ENCODE results near the gene MORN4. TPM values are rescaled to one million over a fixed set of nuclear protein-coding genes. Genes with fewer than 3 reads are reported as not detected.

Gene MORN4
- total RNA-seq, 1 experiment from 2014 or later, result 11.9 TPM

DNA sequence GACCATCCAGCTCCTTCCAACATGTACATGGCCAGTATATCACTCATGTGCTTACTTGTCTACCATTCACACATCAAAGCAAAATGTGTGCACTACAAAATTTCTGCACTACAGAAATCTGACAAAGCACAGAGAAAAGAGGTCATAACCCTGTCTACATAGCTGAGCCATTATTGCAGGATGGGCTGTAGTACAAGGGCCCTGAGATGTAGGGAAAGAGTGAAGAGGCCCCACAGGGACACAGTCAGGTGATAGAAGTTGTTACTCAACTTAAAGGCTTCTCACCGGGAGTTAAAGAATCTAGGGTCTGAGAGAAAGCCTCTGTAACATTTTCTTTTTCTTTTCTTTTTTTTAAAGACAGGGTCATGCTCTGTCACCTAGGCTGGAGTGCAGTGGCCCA is 36.3 kb upstream of the MORN4 start:
- Mint-ChIP-seq H3K27ac (no peak overlapping the region), H3K4me3 (no peak overlapping the region), H3K36me3 (ENCODE audit: insufficient read depth in 1 of 3, low read depth in 3 of 3) (peaks cover 26 to 78% (median 62%) of the 10 kb centered on the region in 3 experiments), H3K27me3 (ENCODE audit: low read depth) (no peaks in the 10 kb centered on the region), H3K4me1 (no peaks in the 10 kb centered on the region), H3K9me3 (no peaks in the 10 kb centered on the region)
- Histone ChIP-seq H3K9ac (ENCODE audit: extremely low read depth, insufficient read length, low read length) (no peak overlapping the region), H4K20me1 (ENCODE audit: control insufficient read depth, insufficient read depth, insufficient read length) (no peaks in the 10 kb centered on the region), H2BK12ac (ENCODE audit: insufficient read length, low read depth, low read length) (no peak overlapping the region), H3K4ac (ENCODE audit: low read depth, low read length) (no peak overlapping the region), H3K9me3 (ENCODE audit: control insufficient read depth, low read depth, low read length) (no peaks in the 10 kb centered on the region), H2BK15ac (ENCODE audit: low read depth, low read length) (no peak overlapping the region), H3K18ac (ENCODE audit: insufficient read length, low read depth, low read length) (no peak overlapping the region), H2AFZ (ENCODE audit: low read length) (no peak overlapping the region), H3T11ph (ENCODE audit: low read length) (no peak overlapping the region), H4K91ac (ENCODE audit: insufficient read length, low read depth, low read length) (no peak overlapping the region), H2BK5ac (ENCODE audit: insufficient read length, low read length) (no peak overlapping the region), H3K79me2 (ENCODE audit: insufficient read depth, low read length) (no peaks in the 10 kb centered on the region), H3K4me2 (ENCODE audit: insufficient read depth, insufficient read length, low read length) (no peak overlapping the region), H4K8ac (replicated peaks; ENCODE audit: insufficient read length, low read depth, low read length) (no peak overlapping the region), H3K56ac (ENCODE audit: insufficient read length, low read depth, low read length) (no peak overlapping the region), H3K23ac (ENCODE audit: insufficient read length, low read depth, low read length) (no peak overlapping the region), H2BK20ac (ENCODE audit: low read depth, low read length, poor library complexity, severe bottlenecking) (no peak overlapping the region), H4K5ac (ENCODE audit: insufficient read length, low read depth, low read length) (no peak overlapping the region), H3K27me3 (ENCODE audit: insufficient read depth, low read length) (no peaks in the 10 kb centered on the region), H3K14ac (ENCODE audit: insufficient read depth, low read length) (no peak overlapping the region), H3K79me1 (ENCODE audit: insufficient read depth, low read depth, low read length, poor library complexity, severe bottlenecking) (no peaks in the 10 kb centered on the region), H2BK120ac (ENCODE audit: low read depth, low read length, poor library complexity, severe bottlenecking) (no peak overlapping the region), H2AK5ac (ENCODE audit: insufficient read length, low read length) (no peak overlapping the region), H3K27ac (ENCODE audit: insufficient read length, low read depth, low read length) (no peak overlapping the region), H3K4me1 (ENCODE audit: insufficient read depth, low read length) (no peaks in the 10 kb centered on the region), H3K23me2 (ENCODE audit: insufficient read length, low read depth, low read length, poor library complexity, severe bottlenecking) (no peaks in the 10 kb centered on the region)
- TF ChIP-seq, protein P1, sequence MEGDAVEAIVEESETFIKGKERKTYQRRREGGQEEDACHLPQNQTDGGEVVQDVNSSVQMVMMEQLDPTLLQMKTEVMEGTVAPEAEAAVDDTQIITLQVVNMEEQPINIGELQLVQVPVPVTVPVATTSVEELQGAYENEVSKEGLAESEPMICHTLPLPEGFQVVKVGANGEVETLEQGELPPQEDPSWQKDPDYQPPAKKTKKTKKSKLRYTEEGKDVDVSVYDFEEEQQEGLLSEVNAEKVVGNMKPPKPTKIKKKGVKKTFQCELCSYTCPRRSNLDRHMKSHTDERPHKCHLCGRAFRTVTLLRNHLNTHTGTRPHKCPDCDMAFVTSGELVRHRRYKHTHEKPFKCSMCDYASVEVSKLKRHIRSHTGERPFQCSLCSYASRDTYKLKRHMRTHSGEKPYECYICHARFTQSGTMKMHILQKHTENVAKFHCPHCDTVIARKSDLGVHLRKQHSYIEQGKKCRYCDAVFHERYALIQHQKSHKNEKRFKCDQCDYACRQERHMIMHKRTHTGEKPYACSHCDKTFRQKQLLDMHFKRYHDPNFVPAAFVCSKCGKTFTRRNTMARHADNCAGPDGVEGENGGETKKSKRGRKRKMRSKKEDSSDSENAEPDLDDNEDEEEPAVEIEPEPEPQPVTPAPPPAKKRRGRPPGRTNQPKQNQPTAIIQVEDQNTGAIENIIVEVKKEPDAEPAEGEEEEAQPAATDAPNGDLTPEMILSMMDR (conservative IDR thresholded peaks at IDR 0.05), result no peak
- no CpG with 5 or more reads among the region's 1 CpG for WGBS (ENCODE audit: extremely low coverage, insufficient read length, low lambda C conversion rate)
- no peak for DNase-seq

Measured in H9 (cell line).